HG02852 (cell line): Measurements from ENCODE around the gene COBL.

Experiments used
- ATAC-seq: cut with Tn5 transposase; IDR thresholded peaks from one replicate; pipeline ENCODE4 v1.9.1; 2021; ENCODE audit warnings: mild to moderate bottlenecking, moderate library complexity; ENCODE audit not compliant: unreplicated experiment

The COBL gene

GRCh38 chr7:51328351-51328801, 11.8 kb upstream of the COBL start:
- ATAC-seq: no peak

- ATAC-seq: no peak
These were observed 10.7 kb upstream of the COBL start for GRCh38 chr7:51327287-51327717.

- ATAC-seq: no peak
These were observed 10.2 kb upstream of the COBL start for GRCh38 chr7:51326656-51327286.

GRCh38 chr7:51325908-51326307, 9.3 kb upstream of the COBL start:
- no peak for ATAC-seq

GRCh38 chr7:51325261-51325676, 8.7 kb upstream of the COBL start:
- no peak for ATAC-seq

GRCh38 chr7:51324206-51324898, 7.7 kb upstream of the COBL start:
- ATAC-seq: no peak

GRCh38 chr7:51321961-51322515, 5.4 kb upstream of the COBL start:
- ATAC-seq: no peak

GRCh38 chr7:51318886-51319579, 2.4 kb upstream of the COBL start:
- ATAC-seq: no peak

GRCh38 chr7:51318001-51318400, 1.4 kb upstream of the COBL start:
- no peak for ATAC-seq

- no peak for ATAC-seq
These were observed 937 bp upstream of the COBL start for GRCh38 chr7:51317582-51317910.

GRCh38 chr7:51316262-51316665, 345 bp downstream of the COBL start:
- ATAC-seq: peak; percentile 41

GRCh38 chr7:51315393-51316261, 982 bp downstream of the COBL start:
- no peak for ATAC-seq

- ATAC-seq: no peak
These were observed 1.9 kb downstream of the COBL start for GRCh38 chr7:51314726-51315125.

GRCh38 chr7:51313738-51314425, 2.7 kb downstream of the COBL start:
- ATAC-seq: no peak

GRCh38 chr7:51312951-51313737, 3.5 kb downstream of the COBL start:
- ATAC-seq: no peak

GRCh38 chr7:51311166-51311565, 5.4 kb downstream of the COBL start:
- no peak for ATAC-seq

GRCh38 chr7:51310131-51310583, 6.5 kb downstream of the COBL start:
- no peak for ATAC-seq

- no peak for ATAC-seq
These were observed 7.1 kb downstream of the COBL start for GRCh38 chr7:51309361-51310130.

GRCh38 chr7:51308696-51309095, 7.9 kb downstream of the COBL start:
- ATAC-seq: no peak
